Left ventricle myocardium inferior (tissue), 1 donor: Measurements from ENCODE around the gene ITSN2. TPM values are rescaled to one million over a fixed set of nuclear protein-coding genes. Genes with fewer than 3 reads are reported as not detected.

Experiments used
- DNase-seq: peaks from one replicate; pipeline ENCODE4 v3.0.0-alpha.2; 2020
- H3K27ac ChIP-seq: fragments of 200-600 bp; replicated peaks from 2 replicates; pipeline ENCODE4 v1.8.0; 2021
- H3K27me3 ChIP-seq: fragments of 200-600 bp; 2 replicates; pipeline ENCODE4 v1.8.0; 2021; ENCODE audit warnings: low read depth
- H3K36me3 ChIP-seq: fragments of 200-600 bp; 2 replicates; pipeline ENCODE4 v1.8.0; 2021
- H3K4me1 ChIP-seq: fragments of 200-600 bp; 2 replicates; pipeline ENCODE4 v1.8.0; 2021
- H3K4me3 ChIP-seq: fragments of 200-600 bp; 2 replicates; pipeline ENCODE4 v1.8.0; 2021; ENCODE audit warnings: mild to moderate bottlenecking, moderate library complexity
- H3K9me3 ChIP-seq: fragments of 200-600 bp; replicated peaks from 2 replicates; pipeline ENCODE4 v1.8.0; 2021
- intact Hi-C: fragments of 100-400 bp; cut with micrococcal nuclease; formaldehyde crosslinking; loops from one replicate; pipeline ENCODE4 v1.11.0; 2022
- total RNA-seq: library from RNA; stranded (reverse); fragmentation: NEBNext Ultra II Directional; extraction: Animal tissue kit (Norgen Biotek cat#: 25700); gene quantifications from one replicate; pipeline ENCODE4 v1.2.1, GENCODE V29; 2021
- TF ChIP-seq, protein P1 (sequence below): fragments of 200-600 bp; IDR thresholded peaks from 2 replicates; pipeline ENCODE4 v1.8.0; 2021; ENCODE audit warnings: antibody characterized with exemption, mild to moderate bottlenecking, borderline replicate concordance
- donor health status: DM: no; HTN: yes; CAD: no; lungs with severe emphysema.

Gene ITSN2
- total RNA-seq, 1 donor from 2014 or later: 24.4 TPM

DNA sequence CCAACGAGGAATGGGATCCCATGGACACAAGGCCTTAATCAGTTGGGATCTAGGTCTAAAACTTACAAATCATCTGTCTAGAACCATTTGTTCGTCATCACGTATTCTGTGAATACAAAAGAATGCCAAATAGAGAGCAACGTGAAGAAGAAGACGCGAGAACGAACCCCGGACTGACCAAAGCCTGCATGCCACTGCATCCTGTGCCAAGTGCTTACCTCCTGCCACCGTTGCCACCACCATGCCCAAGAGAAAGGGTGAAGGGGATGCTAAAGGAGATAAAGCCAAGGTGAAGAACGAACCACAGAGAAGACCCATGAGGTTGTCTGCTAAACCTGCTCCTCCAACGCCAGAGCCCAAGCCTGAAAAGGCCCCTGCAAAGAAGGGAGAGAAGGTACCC lies 30.2 kb downstream of the ITSN2 start:
- H3K4me3 ChIP-seq: no peak overlapping the region
- intact Hi-C loops: no loop called here
- H3K27me3 ChIP-seq: no peaks in the 10 kb centered on the region
- H3K9me3 ChIP-seq: no peaks in the 10 kb centered on the region
- peaks cover 71% of the 10 kb centered on the region for H3K4me1 ChIP-seq
- H3K27ac ChIP-seq: no peak overlapping the region
- TF ChIP-seq, protein P1, sequence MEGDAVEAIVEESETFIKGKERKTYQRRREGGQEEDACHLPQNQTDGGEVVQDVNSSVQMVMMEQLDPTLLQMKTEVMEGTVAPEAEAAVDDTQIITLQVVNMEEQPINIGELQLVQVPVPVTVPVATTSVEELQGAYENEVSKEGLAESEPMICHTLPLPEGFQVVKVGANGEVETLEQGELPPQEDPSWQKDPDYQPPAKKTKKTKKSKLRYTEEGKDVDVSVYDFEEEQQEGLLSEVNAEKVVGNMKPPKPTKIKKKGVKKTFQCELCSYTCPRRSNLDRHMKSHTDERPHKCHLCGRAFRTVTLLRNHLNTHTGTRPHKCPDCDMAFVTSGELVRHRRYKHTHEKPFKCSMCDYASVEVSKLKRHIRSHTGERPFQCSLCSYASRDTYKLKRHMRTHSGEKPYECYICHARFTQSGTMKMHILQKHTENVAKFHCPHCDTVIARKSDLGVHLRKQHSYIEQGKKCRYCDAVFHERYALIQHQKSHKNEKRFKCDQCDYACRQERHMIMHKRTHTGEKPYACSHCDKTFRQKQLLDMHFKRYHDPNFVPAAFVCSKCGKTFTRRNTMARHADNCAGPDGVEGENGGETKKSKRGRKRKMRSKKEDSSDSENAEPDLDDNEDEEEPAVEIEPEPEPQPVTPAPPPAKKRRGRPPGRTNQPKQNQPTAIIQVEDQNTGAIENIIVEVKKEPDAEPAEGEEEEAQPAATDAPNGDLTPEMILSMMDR: no peak
- DNase-seq: no peak
- H3K36me3 ChIP-seq: no peaks in the 10 kb centered on the region

- no peaks in the 10 kb centered on the region for H3K9me3 ChIP-seq
- TF ChIP-seq, protein P1: no peak
- H3K4me3 ChIP-seq: no peak overlapping the region
- no peak for DNase-seq
- H3K4me1 ChIP-seq: peaks cover 71% of the 10 kb centered on the region
- no peaks in the 10 kb centered on the region for H3K27me3 ChIP-seq
- H3K27ac ChIP-seq: no peak overlapping the region
- H3K36me3 ChIP-seq: no peaks in the 10 kb centered on the region
- intact Hi-C loops: no loop called here
Observed at GRCh38 chr2:24329700-24330099, 30.6 kb downstream of the ITSN2 start.

DNA sequence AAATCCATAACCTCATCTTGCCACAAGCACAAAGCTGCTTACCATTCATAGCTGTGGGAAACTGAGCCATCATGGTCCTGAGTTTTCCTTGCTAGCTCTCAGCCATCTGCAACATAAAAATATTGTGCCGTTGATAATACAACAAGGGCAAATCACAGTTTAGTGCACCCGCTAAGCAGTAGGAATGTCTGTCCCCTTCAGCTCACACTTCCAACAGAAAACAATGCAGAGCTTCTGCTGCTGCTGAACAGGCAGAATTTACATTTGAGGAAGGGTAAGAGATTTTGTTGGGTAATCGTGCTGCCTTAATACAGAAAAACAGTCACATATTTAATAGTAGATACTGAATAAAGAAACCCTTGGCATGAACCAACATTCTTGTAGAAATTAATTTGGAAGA lies 32.3 kb downstream of the ITSN2 start:
- TF ChIP-seq, protein P1: no peak
- DNase-seq: no peak
- intact Hi-C loops: no loop called here
- peaks cover 58% of the 10 kb centered on the region for H3K4me1 ChIP-seq
- H3K9me3 ChIP-seq: no peaks in the 10 kb centered on the region
- H3K27me3 ChIP-seq: no peaks in the 10 kb centered on the region
- H3K27ac ChIP-seq: peak overlapping the region; percentile 47
- no peak overlapping the region for H3K4me3 ChIP-seq
- no peaks in the 10 kb centered on the region for H3K36me3 ChIP-seq

DNA sequence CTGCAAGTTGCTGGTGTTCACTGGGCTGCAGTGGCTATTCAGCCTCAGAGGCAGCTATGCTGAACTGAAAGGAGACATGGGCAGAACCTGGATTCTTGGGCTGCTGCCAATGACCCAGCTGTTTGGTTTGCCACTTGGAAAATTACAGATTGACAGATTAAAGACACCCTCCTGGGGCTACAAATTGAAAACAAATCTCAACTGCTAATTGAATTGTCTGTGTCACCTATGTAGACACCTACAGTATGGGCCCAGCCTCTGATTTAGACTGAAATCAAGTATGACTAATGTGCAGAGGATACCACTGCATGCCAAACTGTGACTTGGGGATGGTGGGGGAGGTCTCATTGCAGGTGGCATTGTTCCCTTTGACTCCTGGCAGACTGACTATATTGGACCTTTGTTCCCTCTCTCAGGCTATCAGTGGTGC lies 42.8 kb downstream of the ITSN2 start:
- TF ChIP-seq, protein P1: no peak
- peak; percentile 36 for DNase-seq
- Histone ChIP-seq H3K9me3 (no peaks in the 10 kb centered on the region), H3K4me3 (no peak overlapping the region), H3K27me3 (no peaks in the 10 kb centered on the region), H3K4me1 (peaks cover 50% of the 10 kb centered on the region), H3K36me3 (peaks cover under 1% of the 10 kb centered on the region), H3K27ac (no peak overlapping the region)
- intact Hi-C loops: no loop called here

DNA sequence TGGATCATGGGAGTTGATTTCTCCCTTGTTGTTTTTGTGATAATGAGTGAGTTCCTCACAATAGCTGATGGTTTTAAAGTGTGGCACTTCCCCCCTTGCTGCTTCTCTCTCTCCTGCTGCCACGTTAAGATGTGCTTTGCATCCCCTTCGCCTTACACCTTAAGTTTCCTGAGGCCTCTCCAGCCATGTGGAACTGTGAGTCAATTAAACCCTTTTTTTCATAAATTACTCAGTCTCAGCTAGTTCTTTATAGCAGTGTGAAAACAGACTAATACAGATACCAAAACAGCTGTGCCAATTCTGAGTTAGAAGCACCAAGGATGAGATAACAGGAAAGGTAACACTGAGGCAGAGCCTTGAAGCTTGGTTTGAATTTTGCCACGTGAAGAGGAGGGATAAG lies 44.7 kb downstream of the ITSN2 start:
- Histone ChIP-seq H3K4me3 (no peak overlapping the region), H3K36me3 (peaks cover 19% of the 10 kb centered on the region), H3K9me3 (no peaks in the 10 kb centered on the region), H3K27ac (no peak overlapping the region), H3K4me1 (peaks cover 43% of the 10 kb centered on the region), H3K27me3 (no peaks in the 10 kb centered on the region)
- intact Hi-C loops: no loop called here
- TF ChIP-seq, protein P1: no peak
- no peak for DNase-seq
